Endodermal cell (in vitro differentiated cells): ENCODE measurements around the gene IZUMO4. TPM values are rescaled to one million over a fixed set of nuclear protein-coding genes. Genes with fewer than 3 reads are reported as not detected.

Experiments
- DNase-seq: peaks from one replicate; pipeline ENCODE4 v3.0.0-alpha.2; 2017
- H3K27ac ChIP-seq: 2 replicates; pipeline ENCODE4 v1.5.1; 2013; ENCODE audit warnings: mild to moderate bottlenecking, low read depth, low read length, moderate library complexity
- H3K27me3 ChIP-seq: 2 replicates; pipeline ENCODE4 v1.6.1; 2013; ENCODE audit warnings: mild to moderate bottlenecking, low read length, moderate library complexity; ENCODE audit not compliant: insufficient read depth, control insufficient read depth, poor library complexity, severe bottlenecking
- H3K36me3 ChIP-seq: 2 replicates; pipeline ENCODE4 v1.7.0; 2013; ENCODE audit warnings: mild to moderate bottlenecking, low read length, moderate library complexity; ENCODE audit not compliant: control insufficient read depth, insufficient read depth
- H3K4me1 ChIP-seq: one replicate; pipeline ENCODE4 v1.7.0; 2013; ENCODE audit warnings: low read length; ENCODE audit not compliant: control insufficient read depth, insufficient read depth
- H3K4me3 ChIP-seq: 2 replicates; pipeline ENCODE4 v1.5.1; 2013; ENCODE audit warnings: mild to moderate bottlenecking, low read length, moderate library complexity
- H3K9ac ChIP-seq: 2 replicates; pipeline ENCODE4 v1.6.1; 2013; ENCODE audit warnings: mild to moderate bottlenecking, low read length, moderate library complexity; ENCODE audit not compliant: poor library complexity, severe bottlenecking; ENCODE audit errors: extremely low read depth
- H3K9me3 ChIP-seq: 2 replicates; pipeline ENCODE4 v1.6.1; 2013; ENCODE audit warnings: mild to moderate bottlenecking, low read length, moderate library complexity; ENCODE audit not compliant: control insufficient read depth
- H3K27ac Mint-ChIP-seq: 2 replicates; pipeline ENCODE4 v1.8.0; 2020; ENCODE audit warnings: mixed read lengths
- H3K27me3 Mint-ChIP-seq: 2 replicates; pipeline ENCODE4 v1.8.0; 2021; ENCODE audit warnings: mild to moderate bottlenecking, mixed read lengths; ENCODE audit not compliant: insufficient read depth
- H3K36me3 Mint-ChIP-seq: 2 replicates; pipeline ENCODE4 v1.8.0; 2020; ENCODE audit warnings: low read depth, mixed read lengths
- H3K4me1 Mint-ChIP-seq: 2 replicates; pipeline ENCODE4 v1.8.0; 2020; ENCODE audit warnings: mixed read lengths
- H3K4me3 Mint-ChIP-seq: 2 replicates; pipeline ENCODE4 v1.8.0; 2020; ENCODE audit warnings: mild to moderate bottlenecking, moderate library complexity, mixed read lengths
- H3K9me3 Mint-ChIP-seq: 2 replicates; pipeline ENCODE4 v1.8.0; 2020; ENCODE audit warnings: mild to moderate bottlenecking, mixed read lengths
- CTCF ChIP-seq: fragments of 200-600 bp; sonication (generic); conservative IDR thresholded peaks from 2 replicates; pipeline ENCODE4 v1.5.0; 2021; ENCODE audit warnings: antibody characterized with exemption, mild to moderate bottlenecking
- WGBS, 2 experiments: methylation state at CpG; one replicate each; pipeline versions ENCODE4 v1.1.5 to v1.1.7; 2013; ENCODE audit warnings: missing lambda C conversion rate in 2 of 2, mixed read lengths in 1 of 2; ENCODE audit not compliant: insufficient coverage in 1 of 2, insufficient read length in 1 of 2; 5-methylcytosine and 5-hydroxymethylcytosine counted together
- total RNA-seq, 2 donors: library from RNA; stranded (reverse); fragmentation: NEBNext Ultra II Directional in 1 of 2; extraction: Animal tissue kit (Norgen Biotek cat#: 25700) in 1 of 2; gene quantifications; 2 replicates in 1 of 2; 3 replicates in 1 of 2; pipeline ENCODE4 v1.2.1, GENCODE V29; 2021

Gene IZUMO4
- total RNA-seq, 2 donors from 2014 or later, result 4.3 to 5.4 TPM

DNA sequence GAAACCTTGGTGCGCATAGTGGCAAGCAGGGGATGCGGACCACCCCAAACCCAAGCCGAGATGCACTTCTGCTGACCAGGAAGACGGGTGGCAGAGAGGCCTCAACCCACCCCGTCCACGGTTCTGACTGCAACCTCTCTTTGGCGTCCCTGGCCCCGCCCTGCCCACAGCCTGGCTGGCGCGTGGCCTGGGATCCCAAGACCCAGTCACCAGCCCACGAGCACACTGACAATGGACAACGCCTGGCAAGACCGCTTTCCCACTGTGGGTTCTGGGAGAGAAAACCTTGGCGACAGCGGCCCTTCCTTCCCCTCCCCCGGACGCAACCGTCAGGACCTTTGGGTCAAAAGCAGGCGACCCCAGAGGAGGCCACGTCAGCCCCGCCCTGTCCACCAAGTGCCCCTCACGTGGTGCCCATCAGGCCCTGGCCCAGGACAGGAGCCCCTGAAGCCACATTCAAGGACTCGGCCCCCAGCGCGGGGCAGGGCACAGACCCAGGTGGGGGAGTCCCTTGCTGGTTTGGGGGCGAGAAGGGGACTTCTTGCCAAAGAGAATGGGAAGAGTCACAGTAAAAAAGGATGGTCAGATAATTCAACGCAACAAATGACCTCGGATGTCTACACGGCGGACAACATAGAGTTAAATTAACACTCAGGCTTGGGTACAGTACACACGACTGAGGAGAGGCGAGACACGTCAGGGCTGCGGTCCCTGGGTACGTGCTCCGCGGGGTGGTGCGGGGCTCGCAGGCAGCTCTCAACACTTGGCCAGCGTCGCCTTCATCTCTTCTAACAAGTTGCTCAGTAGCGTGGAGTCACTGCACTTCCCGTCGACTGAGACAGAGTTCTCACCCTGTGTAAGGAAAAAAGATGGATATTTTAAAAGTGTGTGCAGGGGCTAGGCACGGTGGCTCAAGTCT, 5.0 kb downstream of the IZUMO4 start:
- Histone ChIP-seq H3K27me3 (no peaks in the 10 kb centered on the region), H3K27ac (no peak overlapping the region), H3K4me3 (no peak overlapping the region), H3K9me3 (peaks cover 19% of the 10 kb centered on the region), H3K9ac (no peak overlapping the region), H3K36me3 (peaks cover 65% of the 10 kb centered on the region), H3K4me1 (peaks cover 4% of the 10 kb centered on the region)
- 95% methylated on average over 25 to 45 of the region's 45 CpGs for WGBS, 2 experiments
- Mint-ChIP-seq H3K4me3 (no peak overlapping the region), H3K27ac (no peak overlapping the region), H3K9me3 (peaks cover 22% of the 10 kb centered on the region), H3K27me3 (no peaks in the 10 kb centered on the region), H3K36me3 (peaks cover 60% of the 10 kb centered on the region), H3K4me1 (peaks cover 2% of the 10 kb centered on the region)
- no peak for DNase-seq
- no peak for TF ChIP-seq CTCF

GRCh38 chr19:2103045-2103707, 6.5 kb downstream of the IZUMO4 start:
- H3K36me3 Mint-ChIP-seq, result peaks cover 75% of the 10 kb centered on the region
- peaks cover 29% of the 10 kb centered on the region for H3K9me3 Mint-ChIP-seq

More at GRCh38 chr19:2103045-2103707, 6.5 kb downstream of the IZUMO4 start:
- no peaks in the 10 kb centered on the region for H3K27me3 ChIP-seq
- Mint-ChIP-seq H3K4me3 (no peak overlapping the region), H3K4me1 (no peaks in the 10 kb centered on the region), H3K27me3 (no peaks in the 10 kb centered on the region), H3K27ac (no peak overlapping the region)
- H3K9me3 ChIP-seq, result peaks cover 21% of the 10 kb centered on the region
- peaks cover 79% of the 10 kb centered on the region for H3K36me3 ChIP-seq
- no peak for DNase-seq
- no peak overlapping the region for H3K27ac ChIP-seq
- H3K4me1 ChIP-seq, result no peaks in the 10 kb centered on the region
- H3K9ac ChIP-seq, result no peak overlapping the region
- no peak overlapping the region for H3K4me3 ChIP-seq
- no peak for TF ChIP-seq CTCF
- 93 to 96% methylated on average over 18 to 20 of the region's 20 CpGs for WGBS, 2 experiments
